ENCODE measurements around the gene PHF12. TPM values are rescaled to one million over a fixed set of nuclear protein-coding genes. Genes with fewer than 3 reads are reported as not detected.

The PHF12 gene
- total and polyA plus RNA-seq, 11 donors: 8.2 to 31.2 (median 20.9) TPM

GRCh38 chr17:28996554-28997096 is 45.3 kb upstream of the PHF12 start:
- H3K27me3 ChIP-seq: no peaks in the 10 kb centered on the region
- H3K4me3 ChIP-seq: no peak overlapping the region
- DNase-seq: peak in 1 of 5 donors; percentile 42
- H3K9me3 ChIP-seq: no peaks in the 10 kb centered on the region
- no peak for ATAC-seq
- no peak overlapping the region for H3K27ac ChIP-seq
- H3K4me1 ChIP-seq: peaks cover 0 to 9% (median 0%) of the 10 kb centered on the region in 12 donors
- intact Hi-C loops (cut with DNase I): no loop called here
- H3K36me3 ChIP-seq: no peaks in the 10 kb centered on the region
- WGBS, 4 donors: 65 to 76% (median 72%) methylated on average over 4 to 5 of the region's 5 CpGs
- TF ChIP-seq CTCF (IDR thresholded peaks at IDR 0.05) (no peak), POLR2A (IDR thresholded peaks at IDR 0.05) (no peak)

GRCh38 chr17:28993645-28994426 is 42.5 kb upstream of the PHF12 start:
- Histone ChIP-seq H3K36me3 (no peaks in the 10 kb centered on the region), H3K4me3 (no peak overlapping the region), H3K27me3 (no peaks in the 10 kb centered on the region), H3K27ac (no peak overlapping the region), H3K9me3 (no peaks in the 10 kb centered on the region), H3K4me1 (peaks cover 0 to 9% (median 0%) of the 10 kb centered on the region in 12 donors)
- intact Hi-C loops (cut with DNase I): no loop called here
- 91 to 95% (median 92%) methylated on average over 12 to 13 of the region's 13 CpGs for WGBS, 4 donors
- TF ChIP-seq CTCF (IDR thresholded peaks at IDR 0.05) (no peak), POLR2A (IDR thresholded peaks at IDR 0.05) (no peak)
- ATAC-seq: no peak
- DNase-seq: peak in 1 of 5 donors; percentile 20

- intact Hi-C loops (cut with DNase I): no loop called here
- WGBS, 4 donors: 67 to 84% (median 77%) methylated on average over 9 to 11 of the region's 11 CpGs
- TF ChIP-seq POLR2A (IDR thresholded peaks at IDR 0.05): no peak
- no peak for TF ChIP-seq CTCF (IDR thresholded peaks at IDR 0.05)
- Histone ChIP-seq H3K9me3 (no peaks in the 10 kb centered on the region), H3K27ac (no peak overlapping the region), H3K36me3 (no peaks in the 10 kb centered on the region), H3K4me1 (peaks cover 0 to 9% (median 0%) of the 10 kb centered on the region in 12 donors), H3K27me3 (no peaks in the 10 kb centered on the region), H3K4me3 (no peak overlapping the region)
- ATAC-seq (peak in 1 of 4 donors; percentile 29), DNase-seq (peak in 1 of 5 donors; percentile 34)
Observed at GRCh38 chr17:28992625-28993600, 41.6 kb upstream of the PHF12 start.
